ENCODE measurements around the gene SLC10A7. TPM values are rescaled to one million over a fixed set of nuclear protein-coding genes. Genes with fewer than 3 reads are reported as not detected.

Gene SLC10A7
- total RNA-seq, 1 experiment from 2014 or later: 3.9 TPM

GRCh38 chr4:146207410-146207809 lies 314.3 kb downstream of the SLC10A7 start:
- H3K27ac Mint-ChIP-seq: no peak overlapping the region
- H3K14ac ChIP-seq (ENCODE audit: insufficient read depth, low read length): no peak overlapping the region
- WGBS (ENCODE audit: extremely low coverage, insufficient read length, low lambda C conversion rate): no CpG with 5 or more reads among the region's 5 CpGs

More at GRCh38 chr4:146207410-146207809, 314.3 kb downstream of the SLC10A7 start:
- H3K4ac ChIP-seq (ENCODE audit: low read depth, low read length): no peak overlapping the region
- H3K9me3 Mint-ChIP-seq: no peaks in the 10 kb centered on the region; a peak in 1 of 5 replicates
- no peak overlapping the region for H2BK20ac ChIP-seq (ENCODE audit: low read depth, low read length, poor library complexity, severe bottlenecking)
- no peak overlapping the region for H3K4me2 ChIP-seq (ENCODE audit: insufficient read depth, insufficient read length, low read length)
- peaks cover 5% of the 10 kb centered on the region for H3K27me3 Mint-ChIP-seq (ENCODE audit: low read depth)
- H3K36me3 Mint-ChIP-seq (ENCODE audit: insufficient read depth in 1 of 3, low read depth in 3 of 3): peaks cover 0 to 4% (median 0%) of the 10 kb centered on the region in 3 experiments; a peak in 2 of 7 replicates
- H4K91ac ChIP-seq (ENCODE audit: insufficient read length, low read depth, low read length): no peak overlapping the region
- no peaks in the 10 kb centered on the region for H3K9me3 ChIP-seq (ENCODE audit: control insufficient read depth, low read depth, low read length)
- no peaks in the 10 kb centered on the region for H4K20me1 ChIP-seq (ENCODE audit: control insufficient read depth, insufficient read depth, insufficient read length)
- H3K4me3 Mint-ChIP-seq: no peak overlapping the region
- DNase-seq: no peak
- H2BK120ac ChIP-seq (ENCODE audit: low read depth, low read length, poor library complexity, severe bottlenecking): no peak overlapping the region
- H3K4me1 ChIP-seq (ENCODE audit: insufficient read depth, low read length): no peaks in the 10 kb centered on the region
- no peaks in the 10 kb centered on the region for H3K27me3 ChIP-seq (ENCODE audit: insufficient read depth, low read length)
- H3K23ac ChIP-seq (ENCODE audit: insufficient read length, low read depth, low read length): no peak overlapping the region
- H2BK5ac ChIP-seq (ENCODE audit: insufficient read length, low read length): no peak overlapping the region
- H3K79me2 ChIP-seq (ENCODE audit: insufficient read depth, low read length): no peaks in the 10 kb centered on the region
- no peak overlapping the region for H3K56ac ChIP-seq (ENCODE audit: insufficient read length, low read depth, low read length)
- H3K79me1 ChIP-seq (ENCODE audit: insufficient read depth, low read depth, low read length, poor library complexity, severe bottlenecking): no peaks in the 10 kb centered on the region
- no peaks in the 10 kb centered on the region for H3K4me1 Mint-ChIP-seq
- no peak overlapping the region for H3T11ph ChIP-seq (ENCODE audit: low read length)
- TF ChIP-seq CTCF (conservative IDR thresholded peaks at IDR 0.05): no peak
- no peak overlapping the region for H4K8ac ChIP-seq (replicated peaks; ENCODE audit: insufficient read length, low read depth, low read length)
- H2BK15ac ChIP-seq (ENCODE audit: low read depth, low read length): no peak overlapping the region
- no peak overlapping the region for H3K18ac ChIP-seq (ENCODE audit: insufficient read length, low read depth, low read length)
- H4K5ac ChIP-seq (ENCODE audit: insufficient read length, low read depth, low read length): no peak overlapping the region
- H3K23me2 ChIP-seq (ENCODE audit: insufficient read length, low read depth, low read length, poor library complexity, severe bottlenecking): no peaks in the 10 kb centered on the region
- H2BK12ac ChIP-seq (ENCODE audit: insufficient read length, low read depth, low read length): no peak overlapping the region
- H2AK5ac ChIP-seq (ENCODE audit: insufficient read length, low read length): no peak overlapping the region
- no peak overlapping the region for H3K9ac ChIP-seq (ENCODE audit: extremely low read depth, insufficient read length, low read length)
- no peak overlapping the region for H2AFZ ChIP-seq (ENCODE audit: low read length)
- no peak overlapping the region for H3K27ac ChIP-seq (ENCODE audit: insufficient read length, low read depth, low read length)

Small RNAs within 50 kb of the gene (microRNA-seq; reads per million reads assigned to microRNA genes)
- gene MIR7849 (ENCODE audit: borderline microRNAs expressed): not detected

Other genes starting within 250 kb of the SLC10A7 start
- gene POU4F2, start 117.0 kb upstream of the SLC10A7 start, total RNA-seq (2021): not detected in 2 replicates